ENCODE data around the gene CBLN3. TPM values are rescaled to one million over a fixed set of nuclear protein-coding genes. Genes with fewer than 3 reads are reported as not detected.

The CBLN3 gene
- total and polyA plus RNA-seq, 4 donors: 1.3 to 10.2 (median 5.0) TPM

DNA sequence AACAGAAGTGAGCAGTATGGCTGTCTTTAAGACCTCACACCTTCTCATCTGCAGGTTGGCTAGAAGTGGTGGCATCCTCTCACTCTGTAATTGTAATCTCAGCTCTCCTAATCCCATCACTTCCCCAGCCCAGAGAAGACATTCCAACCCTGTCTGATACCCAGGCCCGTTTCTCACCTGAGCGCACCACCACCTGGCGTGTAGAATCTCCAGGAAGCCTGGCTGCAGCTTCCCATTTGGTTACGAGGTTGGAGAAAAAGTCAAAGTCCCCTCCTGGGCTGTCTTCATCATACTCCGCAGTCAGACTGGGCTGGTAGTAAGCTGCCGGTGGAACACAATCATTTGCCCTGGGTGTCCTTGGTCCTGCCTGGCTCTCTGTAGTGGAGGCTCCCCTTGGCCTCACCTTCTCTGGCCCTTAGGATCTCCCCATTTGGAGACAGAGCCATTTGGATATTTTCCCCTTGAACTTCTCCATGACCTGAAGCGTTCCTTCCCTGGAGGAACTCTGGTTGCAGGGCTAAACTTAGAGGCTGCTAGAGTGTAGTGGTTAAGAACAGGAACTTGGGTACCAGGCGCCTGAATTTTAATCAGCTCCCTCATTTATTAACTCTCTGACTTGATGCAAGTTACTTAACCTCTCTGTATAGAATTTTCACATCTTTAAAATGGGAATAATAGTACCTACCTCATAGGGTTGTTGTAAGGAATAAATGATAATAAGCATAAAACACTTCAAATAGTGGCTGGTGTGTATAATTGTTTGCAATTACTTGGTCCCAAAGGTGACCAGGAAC is 11.3 kb upstream of the CBLN3 start:
- no peak for ATAC-seq (ENCODE audit: low FRiP score)
- intact Hi-C loops (cut with DNase I): loop anchor here in 1 of 2 donors (2.0 kb wide), 1 partner anchor 74 kb away; no protein-coding TSS in a partner anchor
- no peak for DNase-seq
- Histone ChIP-seq H3K27ac (ENCODE audit: low read depth in 1 of 2, low read length in 2 of 2) (no peak overlapping the region), H3K36me3 (ENCODE audit: control insufficient read depth in 1 of 2, insufficient read depth in 2 of 2, low read length in 1 of 2) (peaks cover 0 to 11% of the 10 kb centered on the region in 2 donors), H3K4me3 (ENCODE audit: low read length in 2 of 2) (no peak overlapping the region), H3K9me3 (ENCODE audit: control insufficient read depth, low read length) (no peaks in the 10 kb centered on the region), H3K27me3 (ENCODE audit: control insufficient read depth in 1 of 2, insufficient read depth in 2 of 2, low read length in 1 of 2) (no peaks in the 10 kb centered on the region), H3K4me1 (ENCODE audit: control insufficient read depth in 1 of 2, insufficient read depth in 2 of 2, low read length in 2 of 2) (no peaks in the 10 kb centered on the region)
- 78 to 80% methylated on average over 8 of the region's 8 CpGs for WGBS, 2 donors

GRCh38 chr14:24439830-24440605 is 10.6 kb upstream of the CBLN3 start:
- H3K27ac ChIP-seq (ENCODE audit: low read depth in 1 of 2, low read length in 2 of 2): no peak overlapping the region
- H3K4me3 ChIP-seq (ENCODE audit: low read length in 2 of 2): no peak overlapping the region
- H3K27me3 ChIP-seq (ENCODE audit: control insufficient read depth in 1 of 2, insufficient read depth in 2 of 2, low read length in 1 of 2): no peaks in the 10 kb centered on the region
- ATAC-seq (ENCODE audit: low FRiP score): no peak
- no peak for DNase-seq
- H3K4me1 ChIP-seq (ENCODE audit: control insufficient read depth in 1 of 2, insufficient read depth in 2 of 2, low read length in 2 of 2): no peaks in the 10 kb centered on the region
- H3K36me3 ChIP-seq (ENCODE audit: control insufficient read depth in 1 of 2, insufficient read depth in 2 of 2, low read length in 1 of 2): peaks cover 0 to 11% of the 10 kb centered on the region in 2 donors
- intact Hi-C loops (cut with DNase I): loop anchor here (2.0 to 10.0 kb wide), 2 partner anchors 73 to 325 kb away; partner anchors contain the start of genes DCAF11 (in 1 of the 2) and NRL (in 1 of the 2)
- 64 to 68% methylated on average over 15 of the region's 15 CpGs for WGBS, 2 donors
- H3K9me3 ChIP-seq (ENCODE audit: control insufficient read depth, low read length): no peaks in the 10 kb centered on the region

DNA sequence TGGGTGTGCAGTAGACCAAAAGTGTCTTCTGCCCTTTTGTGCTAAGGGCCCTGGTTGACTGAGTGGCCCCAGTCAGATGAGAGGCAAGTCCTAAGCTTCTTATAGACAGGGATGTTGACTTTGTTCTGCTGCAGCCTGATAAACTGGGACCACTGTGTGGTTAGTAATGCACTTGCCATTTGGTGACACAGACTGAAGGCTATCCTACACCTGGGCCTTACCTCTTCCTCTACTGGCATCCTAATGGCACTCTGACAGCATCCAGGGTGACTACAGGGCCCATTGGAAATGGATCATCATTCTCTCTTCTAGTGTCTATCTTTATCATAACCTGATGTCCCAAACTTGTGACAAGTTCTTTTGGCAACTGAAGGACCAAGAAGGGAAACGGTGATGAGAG is 9.8 kb upstream of the CBLN3 start:
- no peak for ATAC-seq (ENCODE audit: low FRiP score)
- 35% methylated on average over 1 of the region's 1 CpG for WGBS, 2 donors
- Histone ChIP-seq H3K27me3 (ENCODE audit: control insufficient read depth in 1 of 2, insufficient read depth in 2 of 2, low read length in 1 of 2) (no peaks in the 10 kb centered on the region), H3K27ac (ENCODE audit: low read depth in 1 of 2, low read length in 2 of 2) (no peak overlapping the region), H3K4me1 (ENCODE audit: control insufficient read depth in 1 of 2, insufficient read depth in 2 of 2, low read length in 2 of 2) (no peaks in the 10 kb centered on the region), H3K4me3 (ENCODE audit: low read length in 2 of 2) (no peak overlapping the region), H3K9me3 (ENCODE audit: control insufficient read depth, low read length) (no peaks in the 10 kb centered on the region), H3K36me3 (ENCODE audit: control insufficient read depth in 1 of 2, insufficient read depth in 2 of 2, low read length in 1 of 2) (peaks cover 0 to 11% of the 10 kb centered on the region in 2 donors)
- intact Hi-C loops (cut with DNase I): loop anchor here in 1 of 2 donors (10.0 kb wide), 1 partner anchor 324 kb away; the partner anchor contains the start of genes DCAF11 and NRL
- no peak for DNase-seq

DNA sequence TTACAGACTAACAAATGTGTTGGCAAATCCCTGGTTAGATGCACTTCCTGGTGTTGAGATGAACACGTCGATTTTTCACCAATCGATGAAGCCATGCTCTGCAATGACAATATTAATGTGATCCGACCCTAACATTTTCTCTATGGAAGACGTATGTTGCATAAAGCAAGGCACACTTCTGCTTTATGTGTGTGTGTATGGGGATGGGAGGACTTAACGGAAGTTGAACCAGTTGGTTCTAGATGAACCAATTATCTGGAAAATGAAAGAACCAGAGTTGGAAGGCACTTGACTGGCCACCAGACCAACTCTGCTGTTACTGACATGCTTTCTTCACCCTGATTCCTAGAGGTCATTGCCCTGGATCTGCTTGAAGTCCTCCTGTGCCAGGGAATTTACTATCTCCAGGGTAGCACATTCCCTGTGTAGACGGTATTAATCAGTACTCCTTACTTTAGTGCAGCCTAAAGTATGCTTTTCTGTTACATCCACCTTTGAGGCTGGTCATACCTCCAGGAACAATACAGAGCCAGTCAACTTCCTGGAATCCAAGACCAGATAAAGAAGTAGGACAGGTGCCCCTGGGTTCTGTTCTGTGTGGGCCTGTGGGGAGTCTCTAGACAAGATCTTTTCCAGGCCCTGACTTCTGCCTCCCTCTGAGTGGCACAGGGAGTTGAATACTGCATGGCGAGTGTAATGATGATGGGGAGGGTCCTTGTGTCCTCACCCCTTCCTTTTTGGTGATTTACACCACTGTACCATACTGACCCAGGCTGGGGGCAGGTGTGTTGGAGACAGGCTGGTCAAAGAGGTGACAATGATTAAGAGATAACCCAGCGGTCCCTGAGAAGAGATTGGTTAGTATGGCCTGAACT is 9.0 kb upstream of the CBLN3 start:
- Histone ChIP-seq H3K4me1 (ENCODE audit: control insufficient read depth in 1 of 2, insufficient read depth in 2 of 2, low read length in 2 of 2) (no peaks in the 10 kb centered on the region), H3K36me3 (ENCODE audit: control insufficient read depth in 1 of 2, insufficient read depth in 2 of 2, low read length in 1 of 2) (peaks cover 0 to 11% of the 10 kb centered on the region in 2 donors), H3K27ac (ENCODE audit: low read depth in 1 of 2, low read length in 2 of 2) (no peak overlapping the region), H3K27me3 (ENCODE audit: control insufficient read depth in 1 of 2, insufficient read depth in 2 of 2, low read length in 1 of 2) (no peaks in the 10 kb centered on the region), H3K9me3 (ENCODE audit: control insufficient read depth, low read length) (no peaks in the 10 kb centered on the region), H3K4me3 (ENCODE audit: low read length in 2 of 2) (no peak overlapping the region)
- intact Hi-C loops (cut with DNase I): loop anchor here in 1 of 2 donors (10.0 kb wide), 1 partner anchor 324 kb away; the partner anchor contains the start of genes DCAF11 and NRL
- DNase-seq (no peak), ATAC-seq (ENCODE audit: low FRiP score) (no peak)
- 55 to 68% methylated on average over 9 of the region's 9 CpGs for WGBS, 2 donors

DNA sequence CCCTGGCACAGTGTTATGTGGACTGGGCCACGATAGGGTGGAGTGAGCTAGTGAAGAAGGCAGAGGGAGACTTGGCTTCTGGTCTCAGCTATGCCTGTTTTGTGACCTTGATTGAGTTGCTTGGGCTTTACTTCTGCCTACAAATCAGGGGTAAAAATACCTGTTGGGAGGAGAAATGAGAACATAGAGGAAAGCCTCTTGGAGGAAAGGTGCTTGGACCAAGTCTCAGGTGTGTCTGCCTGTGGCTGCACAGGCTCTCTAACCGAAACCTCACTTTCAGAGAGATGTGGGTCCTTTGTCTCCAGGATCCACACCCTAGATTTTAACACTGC is 8.2 kb upstream of the CBLN3 start:
- ATAC-seq (ENCODE audit: low FRiP score) (no peak), DNase-seq (no peak)
- WGBS, 2 donors: 69 to 73% methylated on average over 2 of the region's 2 CpGs
- Histone ChIP-seq H3K27ac (ENCODE audit: low read depth in 1 of 2, low read length in 2 of 2) (no peak overlapping the region), H3K36me3 (ENCODE audit: control insufficient read depth in 1 of 2, insufficient read depth in 2 of 2, low read length in 1 of 2) (peaks cover 0 to 11% of the 10 kb centered on the region in 2 donors), H3K4me1 (ENCODE audit: control insufficient read depth in 1 of 2, insufficient read depth in 2 of 2, low read length in 2 of 2) (no peaks in the 10 kb centered on the region), H3K9me3 (ENCODE audit: control insufficient read depth, low read length) (no peaks in the 10 kb centered on the region), H3K27me3 (ENCODE audit: control insufficient read depth in 1 of 2, insufficient read depth in 2 of 2, low read length in 1 of 2) (no peaks in the 10 kb centered on the region), H3K4me3 (ENCODE audit: low read length in 2 of 2) (no peak overlapping the region)
- intact Hi-C loops (cut with DNase I): loop anchor here (2.0 to 10.0 kb wide), 2 partner anchors 105 to 323 kb away; partner anchors contain the start of genes DCAF11 (in 1 of the 2) and NRL (in 1 of the 2)

- H3K4me1 ChIP-seq (ENCODE audit: control insufficient read depth in 1 of 2, insufficient read depth in 2 of 2, low read length in 2 of 2): no peaks in the 10 kb centered on the region
- intact Hi-C loops (cut with DNase I): loop anchor here (2.0 to 10.0 kb wide), 2 partner anchors 104 to 322 kb away; partner anchors contain the start of genes DCAF11 (in 1 of the 2) and NRL (in 1 of the 2)
- 67 to 68% methylated on average over 12 of the region's 12 CpGs for WGBS, 2 donors
- H3K9me3 ChIP-seq (ENCODE audit: control insufficient read depth, low read length): no peaks in the 10 kb centered on the region
- H3K27ac ChIP-seq (ENCODE audit: low read depth in 1 of 2, low read length in 2 of 2): no peak overlapping the region
- H3K27me3 ChIP-seq (ENCODE audit: control insufficient read depth in 1 of 2, insufficient read depth in 2 of 2, low read length in 1 of 2): no peaks in the 10 kb centered on the region
- no peak for DNase-seq
- ATAC-seq (ENCODE audit: low FRiP score): no peak
- H3K4me3 ChIP-seq (ENCODE audit: low read length in 2 of 2): no peak overlapping the region
- H3K36me3 ChIP-seq (ENCODE audit: control insufficient read depth in 1 of 2, insufficient read depth in 2 of 2, low read length in 1 of 2): peaks cover 0 to 11% of the 10 kb centered on the region in 2 donors
These were observed 7.7 kb upstream of the CBLN3 start for GRCh38 chr14:24437020-24437735.

DNA sequence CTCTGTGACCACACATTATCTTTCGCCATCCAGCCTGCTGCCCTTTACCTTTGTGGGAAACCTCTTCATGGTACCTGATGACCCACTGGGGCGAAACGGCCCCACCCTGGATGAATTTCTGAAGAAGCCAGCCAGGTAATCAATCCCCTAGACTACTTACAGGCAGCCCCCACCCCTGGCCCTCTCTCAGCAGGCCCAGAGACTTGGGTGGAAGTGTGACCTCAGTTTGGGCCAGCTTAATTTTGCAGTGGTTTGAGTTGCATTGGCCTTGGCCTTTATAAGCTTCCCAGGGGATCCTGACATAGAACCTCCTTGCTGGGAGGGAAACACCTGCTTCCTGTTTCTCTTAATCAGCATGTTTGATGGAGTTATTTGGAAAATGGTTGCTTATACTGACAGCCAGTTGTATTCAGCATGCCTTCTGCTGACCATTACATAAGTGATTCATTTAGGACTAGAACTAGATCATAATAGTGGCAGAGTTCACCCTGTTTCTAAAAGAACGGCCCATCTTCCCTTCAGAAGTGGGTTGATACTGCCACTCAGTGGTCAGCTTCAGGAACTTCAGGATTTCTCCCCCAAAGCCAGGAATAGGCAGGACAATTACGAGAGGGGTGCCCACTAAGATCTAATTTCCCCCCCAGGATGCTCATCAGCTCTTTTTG is 7.0 kb upstream of the CBLN3 start:
- no peak overlapping the region for H3K4me3 ChIP-seq (ENCODE audit: low read length in 2 of 2)
- ATAC-seq (ENCODE audit: low FRiP score): peak; percentile 80
- no peaks in the 10 kb centered on the region for H3K9me3 ChIP-seq (ENCODE audit: control insufficient read depth, low read length)
- peaks cover 0 to 11% of the 10 kb centered on the region in 2 donors for H3K36me3 ChIP-seq (ENCODE audit: control insufficient read depth in 1 of 2, insufficient read depth in 2 of 2, low read length in 1 of 2)
- no peak for DNase-seq
- H3K27me3 ChIP-seq (ENCODE audit: control insufficient read depth in 1 of 2, insufficient read depth in 2 of 2, low read length in 1 of 2): no peaks in the 10 kb centered on the region
- no peaks in the 10 kb centered on the region for H3K4me1 ChIP-seq (ENCODE audit: control insufficient read depth in 1 of 2, insufficient read depth in 2 of 2, low read length in 2 of 2)
- WGBS, 2 donors: 50 to 52% methylated on average over 5 of the region's 5 CpGs
- H3K27ac ChIP-seq (ENCODE audit: low read depth in 1 of 2, low read length in 2 of 2): peak overlapping the region in 1 of 2 donors; percentile 42
- intact Hi-C loops (cut with DNase I): loop anchor here (2.0 to 10.0 kb wide), 2 partner anchors 104 to 322 kb away; partner anchors contain the start of genes DCAF11 (in 1 of the 2) and NRL (in 1 of the 2)

Measured in aorta (tissue), 5 donors.